Heart right ventricle (tissue), 16 donors: Measurements from ENCODE around the gene ZNF836. TPM values are rescaled to one million over a fixed set of nuclear protein-coding genes. Genes with fewer than 3 reads are reported as not detected.

ENCODE experiments used
- ATAC-seq, 8 donors: fragments of 200-7000 bp; cut with Tn5 transposase; one replicate each; pipeline ENCODE4 v1.9.1; 2020; ENCODE audit warnings: mild to moderate bottlenecking in 8 of 8, moderate library complexity in 8 of 8, moderate number of reproducible peaks in 1 of 8
- DNase-seq, 2 donors: peaks; one replicate each; pipeline ENCODE4 v3.0.0-alpha.2; 2020
- H3K27ac ChIP-seq, 10 donors: fragments of 200-600 bp; sonication (generic) in 2 of 10; one replicate each; pipeline versions ENCODE4 v1.5.0 to v1.8.0; 2020 to 2022; ENCODE audit warnings: mild to moderate bottlenecking in 3 of 10
- H3K27me3 ChIP-seq, 7 donors: fragments of 200-600 bp; one replicate each; pipeline ENCODE4 v1.8.0; 2021 to 2022; ENCODE audit warnings: mild to moderate bottlenecking in 2 of 7
- H3K36me3 ChIP-seq, 9 donors: fragments of 200-600 bp; sonication (generic) in 1 of 9; one replicate each; pipeline versions ENCODE4 v1.5.0 to v1.8.0; 2020 to 2022; ENCODE audit warnings: mild to moderate bottlenecking in 2 of 9
- H3K4me1 ChIP-seq, 9 donors: fragments of 200-600 bp; sonication (generic) in 1 of 9; one replicate each; pipeline versions ENCODE4 v1.5.0 to v1.8.0; 2020 to 2022; ENCODE audit warnings: mild to moderate bottlenecking in 4 of 9
- H3K4me3 ChIP-seq, 10 donors: fragments of 200-600 bp; sonication (generic) in 2 of 10; one replicate each; pipeline versions ENCODE4 v1.5.0 to v1.8.0; 2020 to 2022; ENCODE audit warnings: mild to moderate bottlenecking in 7 of 10, moderate library complexity in 2 of 10
- H3K9me3 ChIP-seq, 11 donors: fragments of 200-600 bp in 10 of 11; sonication (generic) in 2 of 11; one replicate each; pipeline versions ENCODE4 v1.5.0 to v1.8.0; 2013 to 2022; ENCODE audit warnings: mild to moderate bottlenecking in 2 of 11, control low read depth in 1 of 11, moderate library complexity in 1 of 11
- WGBS, 2 donors: extraction: QIAGEN DNeasy Blood & Tissue Kit; methylation state at CpG; one replicate each; pipeline ENCODE4 v1.1.7; 2013; ENCODE audit warnings: inconsistent platforms in 1 of 2; 5-methylcytosine and 5-hydroxymethylcytosine counted together
- intact Hi-C, 10 donors: fragments of 100-400 bp; cut with DNase I; formaldehyde crosslinking; loops; one replicate each; pipeline versions ENCODE4 v1.11.1 to v1.14.2; 2022
- polyA plus RNA-seq, 2 donors: library from polyadenylated mRNA; stranded (reverse); fragments of 200-250 nt; gene quantifications; one replicate each; pipeline ENCODE4 v1.2.3, GENCODE V29; 2013
- total RNA-seq, 10 donors: library from RNA; stranded (reverse); fragmentation: NEBNext Ultra II Directional in 3 of 10; extraction: Animal tissue kit (Norgen Biotek cat#: 25700) in 3 of 10; gene quantifications; one replicate each; pipeline versions ENCODE4 v1.2.1 to v1.2.4, GENCODE V29; 2021 to 2023
- TF ChIP-seq, protein P1 (sequence below), 9 donors: fragments of 200-600 bp; sonication (generic) in 2 of 9; IDR thresholded peaks; one replicate each; pipeline versions ENCODE4 v1.5.0 to v1.8.0; 2021 to 2022; ENCODE audit warnings: antibody characterized with exemption in 9 of 9, mild to moderate bottlenecking in 5 of 9, moderate library complexity in 1 of 9
- donor health status: Arrhythmogenic right ventricular cardiomyopathy.
- donor health status: ischemic (EF 13 %, LVEDD 7.1; RV severe dilation, severe dysfunction).
- donor health status: healthy with polysubstance abuse.
- donor health status: DM: no; HTN: yes; CAD: no.
- donor health status: DM: no; HTN: no; CAD: no.
- donor health status: ischemic (EF 25% LVEDD 6.9; RV normal size, moderate dysfunction).
- donor health status: ischemic (EF 25% LVEDD 5.7; RV mildly dilated, moderate dysfunction).
- donor health status: healthy.
- donor health status: DM: yes; HTN: yes; CAD: no.
- donor health status: Ischemic cardiomyopathy.
- donor health status: ischemic (EF 35%, LVEDD 5.7; RV mildly dilated, moderate dysfunction).
- donor health status: nonischemic (EF 11% LVEDD 7.7; RV severe dilation, severe dysfunction).
- donor health status: DM: yes; HTN: yes; CAD: no.
- donor health status: PGD.
- donor health status: ischemic (EF 29% LVEDD 5.4; RV normal size, mild dysfunction).
- donor health status: nonischemic (EF 23%, LVEDD 6.1; RV moderate dilation, normal function).

ZNF836 gene
- total and polyA plus RNA-seq, 12 donors = 2.3 to 10.6 (median 6.8) TPM

- no peaks in the 10 kb centered on the region for H3K27me3 ChIP-seq
- no peak for ATAC-seq
- no peaks in the 10 kb centered on the region for H3K9me3 ChIP-seq
- peaks cover 14 to 30% (median 27%) of the 10 kb centered on the region in 9 donors for H3K4me1 ChIP-seq
- H3K27ac ChIP-seq = no peak overlapping the region
- TF ChIP-seq, protein P1, sequence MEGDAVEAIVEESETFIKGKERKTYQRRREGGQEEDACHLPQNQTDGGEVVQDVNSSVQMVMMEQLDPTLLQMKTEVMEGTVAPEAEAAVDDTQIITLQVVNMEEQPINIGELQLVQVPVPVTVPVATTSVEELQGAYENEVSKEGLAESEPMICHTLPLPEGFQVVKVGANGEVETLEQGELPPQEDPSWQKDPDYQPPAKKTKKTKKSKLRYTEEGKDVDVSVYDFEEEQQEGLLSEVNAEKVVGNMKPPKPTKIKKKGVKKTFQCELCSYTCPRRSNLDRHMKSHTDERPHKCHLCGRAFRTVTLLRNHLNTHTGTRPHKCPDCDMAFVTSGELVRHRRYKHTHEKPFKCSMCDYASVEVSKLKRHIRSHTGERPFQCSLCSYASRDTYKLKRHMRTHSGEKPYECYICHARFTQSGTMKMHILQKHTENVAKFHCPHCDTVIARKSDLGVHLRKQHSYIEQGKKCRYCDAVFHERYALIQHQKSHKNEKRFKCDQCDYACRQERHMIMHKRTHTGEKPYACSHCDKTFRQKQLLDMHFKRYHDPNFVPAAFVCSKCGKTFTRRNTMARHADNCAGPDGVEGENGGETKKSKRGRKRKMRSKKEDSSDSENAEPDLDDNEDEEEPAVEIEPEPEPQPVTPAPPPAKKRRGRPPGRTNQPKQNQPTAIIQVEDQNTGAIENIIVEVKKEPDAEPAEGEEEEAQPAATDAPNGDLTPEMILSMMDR (IDR thresholded peaks at IDR 0.05) = no peak
- WGBS, 2 donors = 97 to 100% methylated on average over 1 of the region's 1 CpG
- intact Hi-C loops = loop anchor here in 2 of 10 donors (5.0 kb wide), 1 partner anchor 45 kb away; no protein-coding TSS in a partner anchor
- peaks cover 0 to 2% (median 0%) of the 10 kb centered on the region in 9 donors for H3K36me3 ChIP-seq
- H3K4me3 ChIP-seq = no peak overlapping the region
- no peak for DNase-seq
These were observed 16.0 kb upstream of the ZNF836 start for GRCh38 chr19:52187407-52187806.

GRCh38 chr19:52176574-52176973 lies 5.2 kb upstream of the ZNF836 start:
- no peak overlapping the region for H3K27ac ChIP-seq
- no peak for ATAC-seq
- WGBS, 2 donors = 68 to 76% methylated on average over 10 of the region's 10 CpGs

DNA sequence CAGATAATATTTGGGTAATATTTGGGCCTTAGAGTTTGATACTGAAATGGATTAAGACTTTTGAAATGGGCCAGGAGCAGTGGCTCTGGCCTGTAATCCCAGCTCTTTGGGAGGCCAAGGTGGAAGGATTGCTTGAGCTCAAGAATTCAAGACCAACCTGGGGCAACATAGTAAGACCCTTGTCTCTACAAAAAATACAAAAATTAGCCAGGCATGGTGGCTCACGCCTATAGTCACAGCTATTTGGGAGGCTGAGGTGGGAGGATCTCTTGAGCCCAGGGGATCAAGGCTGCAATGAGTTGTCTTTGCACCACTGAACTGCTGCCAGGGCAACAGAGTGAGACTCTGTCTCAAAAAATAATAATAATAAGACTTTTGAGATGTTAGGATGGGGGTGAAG lies 926 bp upstream of the ZNF836 start:
- WGBS, 2 donors = 95 to 98% methylated on average over 1 of the region's 1 CpG
- H3K4me1 ChIP-seq = peaks cover 0 to 28% (median 14%) of the 10 kb centered on the region in 9 donors
- H3K36me3 ChIP-seq = peaks cover 0 to 22% (median 17%) of the 10 kb centered on the region in 9 donors
- peak overlapping the region in 6 of 10 donors; percentile 43 to 87 (median 84) for H3K27ac ChIP-seq
- intact Hi-C loops = loop anchor here in 1 of 10 donors (5.0 kb wide), 1 partner anchor 35 kb away; the partner anchor contains the start of gene ZNF616
- H3K4me3 ChIP-seq = peak overlapping the region in 4 of 10 donors; percentile 80 to 95 (median 82)
- no peak for ATAC-seq
- H3K9me3 ChIP-seq = no peaks in the 10 kb centered on the region
- TF ChIP-seq, protein P1 (IDR thresholded peaks at IDR 0.05) = no peak
- H3K27me3 ChIP-seq = no peaks in the 10 kb centered on the region
- no peak for DNase-seq

More at GRCh38 chr19:52176574-52176973, 5.2 kb upstream of the ZNF836 start:
- TF ChIP-seq, protein P1 (IDR thresholded peaks at IDR 0.05) = no peak
- no peak overlapping the region for H3K4me3 ChIP-seq
- no peaks in the 10 kb centered on the region for H3K27me3 ChIP-seq
- intact Hi-C loops = no loop called here
- no peaks in the 10 kb centered on the region for H3K36me3 ChIP-seq
- H3K9me3 ChIP-seq = no peaks in the 10 kb centered on the region
- peaks cover 0 to 12% (median 6%) of the 10 kb centered on the region in 9 donors for H3K4me1 ChIP-seq
- no peak for DNase-seq

GRCh38 chr19:52170863-52171320 lies 529 bp downstream of the ZNF836 start:
- WGBS, 2 donors = 0 to 1% methylated on average over 22 of the region's 22 CpGs
- TF ChIP-seq, protein P1 (IDR thresholded peaks at IDR 0.05) = no peak
- H3K9me3 ChIP-seq = no peaks in the 10 kb centered on the region
- H3K27ac ChIP-seq = peak overlapping the region; percentile 43 to 90 (median 85)
- intact Hi-C loops = loop anchor here in 3 of 10 donors (1.0 to 5.0 kb wide), 3 partner anchors 19 to 34 kb away; partner anchors contain the start of genes ZNF616 (in 2 of the 3) and PPP2R1A (in 1 of the 3)
- H3K4me3 ChIP-seq = peak overlapping the region; percentile 74 to 95 (median 80)
- H3K27me3 ChIP-seq = no peaks in the 10 kb centered on the region
- peak; percentile 13 to 68 (median 51) for ATAC-seq
- peaks cover 0 to 28% (median 14%) of the 10 kb centered on the region in 9 donors for H3K4me1 ChIP-seq
- peak; percentile 18 to 22 for DNase-seq
- H3K36me3 ChIP-seq = peaks cover 0 to 36% (median 24%) of the 10 kb centered on the region in 9 donors
